Prostate gland (tissue), 2 donors: Measurements from ENCODE around the gene TSPAN15.

ENCODE experiments used
- POLR2AphosphoS5 ChIP-seq: sonication (generic); formaldehyde crosslinking; IDR thresholded peaks from one replicate; pipeline ENCODE4 v1.6.1; 2017; ENCODE audit warnings: antibody characterized with exemption
- TF ChIP-seq, protein P1 (sequence below), 4 experiments: fragments of 200-600 bp in 2 of 4; fragments of 450-650 bp in 2 of 4; sonication (generic) in 2 of 4; IDR thresholded peaks; 1 replicate in 3 of 4; 2 replicates in 1 of 4; pipeline ENCODE4 v1.5.1; 2016 to 2019; ENCODE audit warnings: antibody characterized with exemption in 4 of 4, mild to moderate bottlenecking in 2 of 4, moderate library complexity in 2 of 4

DNA sequence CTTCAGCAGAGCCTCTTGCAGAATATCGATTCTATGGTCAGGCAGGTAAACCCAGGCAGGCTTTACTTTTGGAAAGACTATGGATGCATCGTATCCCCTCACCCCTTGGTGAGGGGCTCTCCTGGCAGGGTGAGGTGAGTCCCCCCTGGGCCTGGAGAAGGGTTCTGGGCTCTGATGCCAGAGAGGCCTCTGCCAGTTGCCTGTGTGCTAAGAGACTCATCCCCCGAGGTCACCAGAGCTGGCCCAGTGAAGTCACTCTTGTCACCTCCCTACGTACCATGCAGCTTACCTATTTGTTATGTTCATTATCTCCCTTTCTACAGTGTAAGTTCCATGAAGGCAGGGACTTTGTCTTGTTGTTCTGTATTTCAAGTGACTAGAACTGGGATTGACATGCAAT, 51.3 kb downstream of the TSPAN15 start:
- TF ChIP-seq, protein P1, sequence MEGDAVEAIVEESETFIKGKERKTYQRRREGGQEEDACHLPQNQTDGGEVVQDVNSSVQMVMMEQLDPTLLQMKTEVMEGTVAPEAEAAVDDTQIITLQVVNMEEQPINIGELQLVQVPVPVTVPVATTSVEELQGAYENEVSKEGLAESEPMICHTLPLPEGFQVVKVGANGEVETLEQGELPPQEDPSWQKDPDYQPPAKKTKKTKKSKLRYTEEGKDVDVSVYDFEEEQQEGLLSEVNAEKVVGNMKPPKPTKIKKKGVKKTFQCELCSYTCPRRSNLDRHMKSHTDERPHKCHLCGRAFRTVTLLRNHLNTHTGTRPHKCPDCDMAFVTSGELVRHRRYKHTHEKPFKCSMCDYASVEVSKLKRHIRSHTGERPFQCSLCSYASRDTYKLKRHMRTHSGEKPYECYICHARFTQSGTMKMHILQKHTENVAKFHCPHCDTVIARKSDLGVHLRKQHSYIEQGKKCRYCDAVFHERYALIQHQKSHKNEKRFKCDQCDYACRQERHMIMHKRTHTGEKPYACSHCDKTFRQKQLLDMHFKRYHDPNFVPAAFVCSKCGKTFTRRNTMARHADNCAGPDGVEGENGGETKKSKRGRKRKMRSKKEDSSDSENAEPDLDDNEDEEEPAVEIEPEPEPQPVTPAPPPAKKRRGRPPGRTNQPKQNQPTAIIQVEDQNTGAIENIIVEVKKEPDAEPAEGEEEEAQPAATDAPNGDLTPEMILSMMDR (IDR thresholded peaks at IDR 0.05) = no peak
- no peak for TF ChIP-seq POLR2AphosphoS5
